Posterior vena cava (tissue), 2 donors: ENCODE results near the gene CELF5. TPM values are rescaled to one million over a fixed set of nuclear protein-coding genes. Genes with fewer than 3 reads are reported as not detected.
"Not testable (repeated sequence)": the region's sequence is repeated elsewhere in the genome, so short reads cannot be mapped to it uniquely, and the experiment has no call there.

Source experiments
- DNase-seq: peaks from one replicate; pipeline ENCODE4 v3.0.0-alpha.2; 2020; ENCODE audit warnings: low spot score
- intact Hi-C, 2 donors: fragments of 100-400 bp; cut with DNase I; formaldehyde crosslinking; loops; one replicate each; pipeline versions ENCODE4 v1.14.1 to v1.14.2; 2022 to 2023
- total RNA-seq, 2 donors: library from RNA; stranded (reverse); fragmentation: NEBNext Ultra II Directional; extraction: Animal tissue kit (Norgen Biotek cat#: 25700); gene quantifications; one replicate each; pipeline ENCODE4 v1.2.1, GENCODE V29; 2021
- donor health status: DM: yes; HTN: yes; CAD: no.
- donor health status: DM: yes; HTN: yes; CAD: no.

Gene CELF5
- total RNA-seq, 2 donors from 2014 or later = not detected

GRCh38 chr19:3233831-3234230 lies 9.4 kb downstream of the CELF5 start:
- intact Hi-C loops = no loop called here
- DNase-seq = no peak

- no peak for DNase-seq
- intact Hi-C loops = no loop called here
Measured at GRCh38 chr19:3234800-3235199, 10.3 kb downstream of the CELF5 start.

DNA sequence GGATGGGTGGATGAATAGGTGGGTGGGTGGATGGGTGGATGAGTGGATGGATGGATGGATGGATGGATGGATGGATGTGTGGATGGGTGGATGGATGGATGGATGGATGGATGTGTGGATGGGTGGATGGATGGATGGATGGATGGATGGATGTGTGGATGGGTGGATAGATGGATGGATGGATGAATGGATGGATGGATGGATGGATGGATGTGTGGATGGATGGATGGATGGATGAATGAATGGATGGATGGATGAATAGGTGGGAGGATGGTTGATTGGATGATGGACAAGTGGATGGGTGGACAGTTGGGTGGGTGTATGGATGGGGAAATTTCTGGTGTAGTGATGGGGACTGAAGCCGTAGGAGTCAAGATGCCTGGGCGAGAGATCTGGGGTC lies 11.1 kb downstream of the CELF5 start:
- intact Hi-C loops, DNase-seq: not testable (repeated sequence)

GRCh38 chr19:3236272-3236671 lies 11.8 kb downstream of the CELF5 start:
- DNase-seq = no peak

GRCh38 chr19:3238066-3238561 lies 13.7 kb downstream of the CELF5 start:
- intact Hi-C loops = no loop called here
- DNase-seq = no peak

More at GRCh38 chr19:3236272-3236671, 11.8 kb downstream of the CELF5 start:
- intact Hi-C loops = no loop called here

DNA sequence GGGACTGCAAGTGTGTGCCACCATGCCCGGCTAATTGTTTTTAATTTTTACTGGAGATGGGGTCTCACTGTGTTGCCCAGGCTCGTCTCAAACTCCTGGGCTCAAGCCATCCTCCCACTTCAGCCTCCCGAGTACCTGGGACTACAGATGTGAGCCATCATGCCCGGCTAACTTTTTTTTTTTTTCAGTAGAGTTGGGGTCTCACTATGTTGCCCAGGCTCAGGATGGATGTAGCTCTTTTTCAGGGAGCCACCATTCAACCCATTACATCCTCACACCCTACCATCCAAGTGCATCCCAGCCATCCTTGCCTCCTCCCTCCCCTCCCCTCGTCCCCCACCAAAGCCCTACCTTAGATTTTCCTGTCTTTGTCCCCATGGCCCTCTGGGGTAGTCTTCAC lies 14.9 kb downstream of the CELF5 start:
- intact Hi-C loops = no loop called here
- DNase-seq = no peak

DNA sequence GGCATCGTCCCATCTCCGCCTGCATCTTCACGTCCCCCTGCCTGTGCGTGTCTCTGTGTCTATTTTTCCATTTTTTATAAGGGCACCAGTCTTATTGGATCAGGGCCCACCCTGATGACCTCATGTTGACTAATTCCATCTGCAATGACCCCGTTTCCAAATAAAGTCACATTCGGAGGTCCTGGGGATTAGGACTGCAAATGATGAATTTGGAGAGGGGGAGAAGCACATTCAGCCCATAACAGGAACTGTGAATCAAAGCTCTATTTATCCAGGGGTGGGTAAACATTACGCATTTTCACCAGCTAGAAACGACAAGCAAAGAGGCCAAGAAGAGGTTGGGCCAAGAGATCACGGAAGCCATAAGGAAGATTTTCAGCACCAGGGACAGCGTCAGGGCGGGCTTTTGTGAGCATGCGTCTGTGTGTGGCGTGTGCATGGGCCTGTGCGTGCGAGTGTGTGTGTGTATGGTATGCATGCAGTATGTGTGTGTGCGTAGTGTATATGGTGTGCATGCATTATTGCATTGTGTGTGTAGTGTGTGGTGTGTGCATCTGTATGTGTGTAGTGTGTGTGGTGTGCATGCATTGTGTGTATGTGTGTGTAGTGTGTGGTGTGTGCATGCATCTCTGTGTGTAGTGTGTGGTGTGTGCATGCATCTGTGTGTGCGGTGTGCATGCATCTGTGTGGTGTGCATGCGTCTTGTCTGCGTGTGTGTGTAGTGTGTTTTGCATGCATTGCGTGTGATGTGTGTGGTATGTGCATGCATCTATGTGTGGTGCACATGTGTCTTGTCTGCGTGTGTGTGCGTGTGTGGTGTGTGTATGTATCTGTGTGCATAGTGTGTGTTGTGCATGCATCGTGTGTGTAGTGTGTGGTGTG lies 19.6 kb downstream of the CELF5 start:
- intact Hi-C loops = no loop called here
- no peak for DNase-seq

- intact Hi-C loops = no loop called here
Measured at GRCh38 chr19:3245050-3245449, 20.6 kb downstream of the CELF5 start.

DNA sequence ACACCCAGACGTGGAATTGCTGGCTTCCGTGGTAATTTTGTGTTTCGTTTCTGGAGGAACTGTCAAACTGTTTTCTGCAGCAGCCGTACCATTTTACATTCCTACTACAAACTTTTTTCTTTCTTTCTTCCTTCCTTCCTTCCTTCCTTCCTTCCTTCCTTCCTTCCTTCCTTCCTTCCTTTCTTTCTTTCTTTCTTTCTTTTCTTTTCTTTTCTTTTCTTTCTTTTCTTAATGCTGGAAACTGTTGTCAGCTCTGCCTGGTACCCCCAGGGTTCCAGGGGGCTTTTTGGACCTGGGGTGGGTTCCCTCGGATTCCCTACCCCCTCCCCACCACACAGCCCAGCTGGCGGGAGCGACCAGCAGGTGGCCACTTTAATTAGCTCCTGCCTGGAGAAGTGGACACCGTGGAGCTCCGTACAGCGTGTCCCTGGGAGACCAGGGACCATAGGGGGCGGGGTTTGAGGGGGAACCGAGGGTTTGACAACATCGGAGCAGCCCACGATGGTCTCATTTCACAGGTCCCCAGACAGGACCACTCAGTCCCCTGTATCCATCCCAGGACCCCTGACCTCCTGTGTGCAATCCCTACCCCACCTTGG lies 24.4 kb downstream of the CELF5 start:
- no peak for DNase-seq
- intact Hi-C loops = no loop called here

More at GRCh38 chr19:3245050-3245449, 20.6 kb downstream of the CELF5 start:
- no peak for DNase-seq

DNA sequence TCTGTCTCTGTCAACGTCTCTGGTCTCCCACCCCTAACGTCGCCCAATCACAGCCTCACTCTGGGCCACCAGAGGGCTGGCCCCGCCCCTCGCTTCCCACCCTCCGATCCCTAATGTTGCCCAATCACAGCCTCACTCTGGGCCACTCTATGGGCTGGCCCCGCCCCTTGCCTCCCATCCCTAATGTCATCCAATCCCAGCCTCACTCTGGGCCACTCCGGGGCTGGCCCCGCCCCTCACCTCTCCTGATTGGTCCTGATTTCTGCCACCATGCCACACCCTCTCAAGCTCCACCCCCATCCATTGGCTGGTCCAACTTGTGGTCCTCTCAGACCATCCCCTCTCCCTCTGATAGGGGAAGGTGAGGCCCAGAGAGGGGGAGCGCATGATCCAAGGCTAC lies 24.9 kb downstream of the CELF5 start:
- intact Hi-C loops = no loop called here
- DNase-seq = no peak

DNA sequence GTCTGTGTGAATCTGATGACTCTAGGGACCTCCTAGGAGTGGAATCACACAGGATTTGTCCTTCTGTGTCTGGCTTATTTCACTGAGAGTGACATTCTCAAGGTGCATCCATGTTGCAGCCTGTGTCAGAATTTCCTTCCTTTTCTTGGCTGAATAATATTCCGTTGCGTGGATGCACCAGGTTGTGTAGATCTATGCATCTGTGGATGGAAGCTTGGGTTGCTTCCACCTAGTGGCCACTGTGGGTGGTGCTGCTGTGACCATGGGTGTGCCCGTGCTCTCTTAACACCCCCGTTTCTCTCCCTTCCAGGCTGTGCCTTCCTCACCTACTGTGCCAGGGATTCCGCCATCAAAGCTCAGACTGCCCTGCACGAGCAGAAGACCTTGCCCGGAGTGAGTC lies 26.2 kb downstream of the CELF5 start:
- DNase-seq = no peak
- intact Hi-C loops = no loop called here

- intact Hi-C loops = no loop called here
- no peak for DNase-seq
Measured at GRCh38 chr19:3251229-3251628, 26.8 kb downstream of the CELF5 start.

DNA sequence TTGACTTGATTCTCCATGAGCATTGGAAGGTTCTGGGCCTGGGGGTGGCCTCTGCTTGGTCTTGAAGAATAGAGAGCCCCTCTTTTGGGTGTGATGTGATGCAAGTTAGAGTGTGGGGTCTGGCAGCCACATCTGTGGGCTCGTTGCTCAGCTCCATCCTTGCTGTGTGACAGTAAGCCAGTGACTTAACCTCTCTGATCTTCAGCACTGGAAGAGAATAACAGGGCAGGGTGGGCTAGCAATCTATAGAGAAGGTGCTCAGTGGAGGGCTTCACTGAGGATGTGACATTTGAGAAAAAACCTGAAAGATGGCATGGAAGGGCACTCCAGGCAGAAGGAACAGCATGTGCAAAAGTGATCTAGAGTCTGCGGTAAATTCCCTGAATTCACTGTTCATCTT lies 28.2 kb downstream of the CELF5 start:
- DNase-seq = no peak
- intact Hi-C loops = no loop called here

GRCh38 chr19:3253270-3253669 lies 28.8 kb downstream of the CELF5 start:
- intact Hi-C loops = no loop called here
- no peak for DNase-seq

DNA sequence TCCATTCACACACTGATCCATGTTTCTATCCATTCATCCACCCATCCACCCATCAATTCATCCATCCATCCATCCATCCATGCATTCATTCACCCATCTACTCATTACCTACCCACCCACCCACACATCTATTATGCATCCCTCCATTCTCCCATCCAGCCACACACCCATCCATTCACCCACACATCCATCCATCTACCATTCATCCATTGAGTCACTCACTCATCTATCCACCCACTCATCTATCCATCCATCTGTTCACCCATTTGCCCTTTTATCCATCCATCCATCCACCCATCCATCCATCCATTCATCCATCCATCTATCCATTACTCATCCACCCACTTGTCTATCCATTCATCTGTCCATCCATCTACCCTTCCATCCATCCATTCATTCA lies 30.1 kb downstream of the CELF5 start:
- intact Hi-C loops = no loop called here
- DNase-seq = no peak

- intact Hi-C loops = no loop called here
- no peak for DNase-seq
Measured at GRCh38 chr19:3257071-3257470, 32.6 kb downstream of the CELF5 start.

- intact Hi-C loops = no loop called here
- DNase-seq = no peak
Measured at GRCh38 chr19:3262362-3262761, 37.9 kb downstream of the CELF5 start.

DNA sequence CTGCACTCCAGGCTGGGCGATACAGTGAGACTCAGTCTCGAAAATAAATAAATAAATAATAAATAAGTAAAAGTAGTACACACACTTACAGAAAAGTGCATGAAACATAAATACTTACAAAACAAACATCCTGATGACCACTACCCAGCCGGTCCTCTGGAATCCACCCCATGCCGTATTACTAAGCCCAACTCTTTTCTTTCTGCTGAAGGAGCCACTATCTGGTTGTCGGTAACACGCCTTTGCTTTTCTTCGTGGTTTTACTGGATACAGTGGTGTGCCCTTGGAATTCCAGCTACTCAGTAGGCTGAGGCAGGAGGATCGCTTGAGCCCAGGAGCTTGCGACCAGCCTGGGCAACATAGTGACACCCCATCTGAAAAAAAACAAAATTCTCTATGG lies 39.4 kb downstream of the CELF5 start:
- intact Hi-C loops = no loop called here
- DNase-seq = no peak

- no peak for DNase-seq
- intact Hi-C loops = no loop called here
Measured at GRCh38 chr19:3265432-3265831, 41.0 kb downstream of the CELF5 start.

DNA sequence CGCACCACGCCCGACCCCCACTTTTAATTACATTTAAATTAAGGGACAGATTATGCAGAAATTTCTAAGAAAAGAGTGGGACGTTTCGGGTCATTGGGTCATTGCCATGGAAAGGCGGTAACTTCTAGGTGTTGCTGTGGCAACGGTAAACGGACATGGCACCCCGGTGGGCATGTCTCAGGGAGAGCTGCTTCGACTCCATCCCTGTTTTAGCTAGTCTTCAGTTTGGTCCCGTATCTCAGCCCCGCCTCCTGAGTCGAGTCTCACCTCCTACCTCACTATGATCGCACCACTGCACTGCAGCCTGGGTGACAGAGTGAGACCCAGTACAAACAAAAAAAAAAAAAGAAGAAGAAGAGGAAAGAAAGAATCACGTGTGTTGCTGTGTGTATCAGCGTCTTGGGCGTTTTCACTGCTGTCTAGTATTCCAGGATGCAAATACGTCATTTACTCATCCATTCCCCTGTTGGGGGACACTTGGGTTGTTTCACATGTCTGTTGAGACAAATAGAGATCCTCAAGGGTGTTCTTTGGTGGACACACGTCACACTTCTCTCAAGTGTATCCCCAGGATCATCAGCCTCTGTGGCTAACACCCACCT lies 41.7 kb downstream of the CELF5 start:
- no peak for DNase-seq
- intact Hi-C loops = no loop called here
